Stimulated activated CD4-positive, alpha-beta T cell treated with anti-CD3 and anti-CD28 coated beads, Interleukin-4, amount 100 ng/mL, for 1 hour (primary cell): Measurements from ENCODE around the gene HSPA9.

Experiments used
- DNase-seq: peaks from one replicate; pipeline ENCODE4 v3.0.0-alpha.2; 2020

HSPA9 gene

DNA sequence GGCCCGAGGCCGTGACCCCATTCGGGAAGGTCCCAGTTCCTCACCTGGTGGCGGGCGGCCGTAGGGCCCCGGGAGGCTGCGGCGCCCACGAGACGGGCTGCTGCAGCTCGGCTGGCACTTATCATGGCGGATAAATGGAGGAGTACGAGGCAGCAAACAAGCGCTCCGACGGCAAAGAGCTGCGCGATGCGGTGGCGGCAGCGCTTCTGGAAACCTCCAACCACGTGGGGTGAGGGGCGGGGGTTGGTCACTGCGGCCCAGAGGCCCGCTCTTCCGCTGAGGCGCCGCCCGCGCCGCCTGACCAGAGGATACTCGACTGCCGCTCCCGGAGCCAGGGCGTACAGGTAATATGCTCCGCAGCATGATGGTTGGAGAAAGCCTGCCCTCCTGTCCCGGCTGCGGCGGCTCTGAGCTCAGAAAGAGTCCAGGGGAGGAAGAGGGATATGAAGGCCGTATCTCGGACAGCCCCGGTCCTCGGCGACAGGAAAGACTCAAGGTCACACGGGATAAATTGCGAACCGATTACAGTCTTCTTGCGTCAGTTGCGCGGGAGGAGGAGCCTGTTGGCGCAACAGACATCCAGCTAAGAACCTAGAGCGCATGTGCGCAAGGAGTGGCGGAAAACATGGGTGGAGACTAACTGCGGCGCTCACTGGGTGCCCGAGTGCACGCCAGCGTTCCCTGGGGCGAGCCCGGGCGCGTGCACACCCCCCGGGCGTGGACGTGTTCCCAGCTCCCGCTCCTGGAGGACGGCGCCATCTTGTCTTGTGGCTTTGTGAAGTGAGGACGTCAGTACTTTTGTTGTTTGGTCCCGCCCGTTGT lies at the start of gene HSPA9:
Gene HSPA9, minus strand, starts transcription at position 208 of the 822 bp plus-strand sequence. Its CDS starts 83 bp downstream, at position 125.
- DNase-seq: peak; percentile 94

DNA sequence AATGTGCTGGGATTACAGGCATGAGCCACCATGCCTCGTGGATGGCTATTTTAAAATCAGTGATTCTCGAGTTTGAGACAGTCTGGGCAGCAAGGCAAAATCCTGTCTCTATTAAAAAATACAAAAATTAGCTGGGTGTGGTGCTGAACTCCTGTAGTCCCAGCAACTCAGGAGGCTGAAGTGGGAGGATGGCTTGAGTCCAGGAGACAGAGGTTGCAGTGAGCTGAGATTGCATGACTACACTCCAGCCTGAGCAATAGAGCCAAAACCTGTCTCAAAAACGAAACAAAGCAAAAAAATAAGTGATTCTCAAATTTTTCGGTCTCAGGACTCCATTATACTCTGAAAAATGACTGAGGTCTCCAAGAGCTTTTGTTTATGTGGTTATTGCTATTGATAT lies 47.9 kb upstream of the HSPA9 start:
- DNase-seq: no peak

DNA sequence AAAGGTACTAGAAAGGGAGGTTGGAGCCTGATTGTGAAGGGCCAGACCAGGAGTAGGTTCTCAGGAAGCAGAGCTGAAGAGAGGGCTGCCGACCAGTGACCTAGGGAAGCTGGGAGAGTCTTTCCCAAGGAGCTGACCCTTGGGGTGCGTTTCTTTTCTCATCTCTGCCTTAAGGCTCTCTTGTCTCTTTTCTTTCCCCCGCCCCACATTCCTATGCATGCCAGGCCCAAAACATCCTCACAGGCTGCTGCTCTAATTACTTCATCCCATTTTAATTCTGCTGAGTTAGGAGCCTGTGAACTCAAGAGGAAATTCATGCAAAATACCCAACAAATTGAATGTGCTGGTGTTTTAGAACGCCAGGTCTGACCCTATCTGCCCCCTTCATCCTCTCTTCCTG lies 46.9 kb upstream of the HSPA9 start:
- no peak for DNase-seq

DNA sequence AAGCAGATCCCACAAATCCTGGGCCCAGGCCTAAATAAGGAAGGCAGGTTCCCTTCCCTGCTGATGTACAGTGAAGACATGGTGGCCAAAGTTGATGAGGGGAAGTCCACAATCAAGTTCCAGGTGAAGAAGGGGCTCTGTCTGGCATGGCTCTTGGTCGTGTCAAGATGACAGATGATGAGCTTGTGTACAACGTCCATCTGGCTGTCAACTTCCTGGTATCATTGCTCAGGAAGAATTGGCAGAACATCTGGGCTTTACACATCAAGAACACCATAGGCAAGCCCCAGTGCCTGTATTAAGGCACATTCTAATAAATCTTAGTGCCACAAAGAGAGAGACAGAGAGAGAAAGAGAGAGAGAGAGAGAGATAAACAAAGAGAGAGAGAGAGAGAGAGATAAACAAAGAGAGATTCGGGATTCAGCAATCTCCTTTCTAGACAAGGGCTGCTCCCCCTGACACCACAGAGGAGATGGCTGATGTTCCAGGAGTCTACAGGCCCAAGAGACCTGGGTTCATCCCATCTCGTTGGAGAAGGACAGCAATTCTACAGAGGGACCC lies 45.5 kb upstream of the HSPA9 start:
- DNase-seq: no peak

DNA sequence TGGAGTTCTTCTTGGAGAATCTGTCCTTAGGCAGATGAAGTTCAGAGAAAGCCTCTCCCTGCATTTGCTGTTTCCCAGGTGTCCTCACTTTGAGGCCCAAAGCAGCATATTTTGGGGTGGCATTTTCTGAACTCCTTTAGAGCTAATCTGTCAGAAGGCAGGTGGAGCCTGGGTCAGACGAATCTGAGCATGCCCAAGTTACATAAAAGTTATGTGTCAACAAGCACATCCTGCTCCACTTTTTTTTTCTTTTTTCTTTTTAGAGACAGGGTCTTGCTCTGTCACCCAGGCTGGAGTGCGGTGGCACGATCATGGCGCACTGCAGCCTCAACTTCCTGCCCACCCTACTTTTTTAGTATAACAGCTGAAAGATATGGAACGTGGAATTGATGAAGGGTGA lies 41.3 kb upstream of the HSPA9 start:
- DNase-seq: no peak

DNA sequence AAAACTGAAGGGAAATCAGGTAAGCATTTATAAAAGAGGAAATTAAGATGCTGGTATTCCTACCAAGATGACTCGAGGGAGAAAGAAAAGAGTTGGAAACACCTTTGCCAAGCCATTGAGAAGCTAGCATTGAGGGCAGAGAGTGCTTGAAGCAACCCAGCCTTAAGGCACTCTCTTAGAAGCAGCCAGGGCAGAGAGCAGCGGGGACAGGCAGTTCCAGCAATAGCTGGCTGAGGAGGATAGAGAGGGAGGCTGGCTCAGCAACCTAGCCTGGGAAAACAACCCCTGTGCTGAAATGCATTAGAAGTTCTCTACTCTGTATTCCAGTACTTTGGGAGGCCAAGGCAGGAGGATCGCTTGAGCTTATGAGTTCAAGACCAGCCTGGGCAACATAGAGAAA lies 40.3 kb upstream of the HSPA9 start:
- no peak for DNase-seq

DNA sequence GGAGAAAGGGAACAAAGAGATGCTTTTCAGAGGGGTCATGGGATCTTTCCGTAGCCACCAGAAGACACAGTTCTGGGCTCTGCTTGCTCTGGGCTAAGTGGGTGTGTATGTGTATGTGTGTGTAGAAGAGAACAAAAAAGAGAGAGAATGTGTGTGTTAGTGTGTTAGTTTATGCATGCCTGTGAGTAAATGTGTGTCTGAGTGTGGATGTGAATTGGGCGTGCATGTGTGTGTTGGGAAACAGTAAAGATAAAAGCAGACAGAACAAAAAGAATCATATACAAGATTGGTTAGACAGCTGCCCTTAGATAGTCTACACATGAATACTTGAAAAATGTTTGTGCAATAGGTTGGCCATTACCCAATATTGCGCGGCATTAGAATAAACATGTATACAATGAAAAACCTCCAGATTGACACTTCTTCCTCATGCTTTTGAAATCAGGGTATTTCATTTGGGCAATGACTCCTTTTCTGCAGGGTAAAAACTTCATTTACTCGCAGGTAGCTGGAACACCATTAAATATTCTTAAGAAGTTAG lies 36.5 kb upstream of the HSPA9 start:
- no peak for DNase-seq

- peak; percentile 3 for DNase-seq
Observed at GRCh38 chr5:138610918-138611677, 35.9 kb upstream of the HSPA9 start.

DNA sequence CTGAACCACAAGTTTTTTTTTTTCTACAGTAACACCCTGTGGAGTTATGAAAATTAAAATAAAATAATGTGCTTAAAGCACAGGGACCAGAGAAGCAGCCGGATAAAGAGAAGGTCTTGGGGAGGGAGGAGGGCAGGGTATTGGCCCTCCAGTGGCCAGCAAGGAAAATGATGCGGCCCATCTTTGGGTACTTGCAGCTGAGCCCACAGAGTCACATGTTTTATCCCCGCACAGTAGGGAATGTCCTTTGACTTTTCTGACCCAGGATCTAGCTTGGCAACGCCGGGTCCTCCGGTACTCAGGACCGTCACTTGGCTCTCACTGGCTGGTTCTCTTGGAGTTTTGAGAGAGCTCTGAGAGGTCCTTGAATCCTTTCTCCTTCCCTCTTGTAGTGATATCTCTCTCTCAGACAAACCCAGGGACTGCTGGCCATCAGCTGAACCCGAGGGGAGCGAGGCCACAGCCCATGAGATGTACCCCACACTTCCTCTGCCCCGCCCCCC lies 35.3 kb upstream of the HSPA9 start:
- DNase-seq: no peak

GRCh38 chr5:138606378-138607064 lies 31.3 kb upstream of the HSPA9 start:
- no peak for DNase-seq

GRCh38 chr5:138605254-138605972 lies 30.2 kb upstream of the HSPA9 start:
- DNase-seq: no peak

DNA sequence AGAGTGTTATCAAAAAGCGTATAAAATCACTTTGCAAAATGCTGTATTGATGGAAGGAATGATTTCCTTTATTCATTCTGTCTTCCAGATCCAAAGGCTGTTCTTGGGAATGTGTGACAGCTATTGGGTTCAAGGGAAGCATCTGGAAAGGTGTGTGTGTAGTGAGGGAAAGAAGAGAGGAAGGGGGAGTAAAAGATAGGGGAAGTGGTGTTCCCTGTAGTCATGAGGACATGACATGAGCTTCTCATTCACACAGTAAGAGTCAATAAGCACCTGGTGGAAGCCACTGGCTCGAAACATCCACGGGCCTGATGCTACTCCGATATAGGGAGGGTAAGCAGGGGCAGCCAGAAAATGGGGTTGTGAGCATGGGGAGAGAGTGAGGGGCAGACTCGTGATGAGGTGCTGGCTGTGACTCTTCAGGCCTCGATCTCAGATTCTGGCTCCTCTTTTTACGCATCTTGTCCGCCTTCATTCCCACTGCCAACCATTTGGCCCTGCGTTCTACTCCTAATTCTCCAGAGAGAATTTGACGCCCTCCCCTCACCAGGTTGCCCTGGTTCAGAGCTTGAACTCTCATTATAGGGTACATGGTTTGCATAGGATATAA lies 29.1 kb upstream of the HSPA9 start:
- no peak for DNase-seq

DNA sequence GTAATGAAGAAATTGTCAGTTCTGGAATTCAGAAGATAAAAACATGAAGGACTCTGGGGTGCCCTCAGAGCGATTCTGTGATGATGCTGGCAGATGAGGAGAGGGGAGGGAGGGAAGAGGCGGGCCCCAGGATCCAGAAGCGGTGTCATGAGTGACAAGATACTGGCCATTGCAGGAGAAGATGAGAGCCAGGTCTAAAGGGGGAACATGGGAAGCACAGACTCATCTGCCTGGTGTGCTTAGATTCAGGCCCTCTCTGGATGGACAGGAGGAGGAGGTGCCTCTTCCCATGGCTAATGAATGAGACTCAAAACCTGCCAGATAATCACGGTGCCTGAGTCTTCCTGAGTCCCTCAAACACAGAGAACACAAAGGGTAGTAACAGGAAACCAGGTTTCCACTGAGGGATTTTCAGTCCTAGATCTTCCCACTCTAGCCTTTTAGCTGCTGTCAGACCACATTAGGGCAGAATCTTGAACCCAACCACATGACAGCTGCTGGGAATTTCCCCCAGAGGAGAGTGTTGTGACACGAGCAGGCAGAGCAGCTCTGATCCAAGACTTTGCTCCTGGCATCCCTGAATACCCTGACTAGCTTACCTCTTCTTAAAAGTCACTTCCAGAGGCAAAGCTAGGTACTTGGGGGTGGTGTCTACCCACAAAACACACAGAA lies 28.2 kb upstream of the HSPA9 start:
- no peak for DNase-seq

DNA sequence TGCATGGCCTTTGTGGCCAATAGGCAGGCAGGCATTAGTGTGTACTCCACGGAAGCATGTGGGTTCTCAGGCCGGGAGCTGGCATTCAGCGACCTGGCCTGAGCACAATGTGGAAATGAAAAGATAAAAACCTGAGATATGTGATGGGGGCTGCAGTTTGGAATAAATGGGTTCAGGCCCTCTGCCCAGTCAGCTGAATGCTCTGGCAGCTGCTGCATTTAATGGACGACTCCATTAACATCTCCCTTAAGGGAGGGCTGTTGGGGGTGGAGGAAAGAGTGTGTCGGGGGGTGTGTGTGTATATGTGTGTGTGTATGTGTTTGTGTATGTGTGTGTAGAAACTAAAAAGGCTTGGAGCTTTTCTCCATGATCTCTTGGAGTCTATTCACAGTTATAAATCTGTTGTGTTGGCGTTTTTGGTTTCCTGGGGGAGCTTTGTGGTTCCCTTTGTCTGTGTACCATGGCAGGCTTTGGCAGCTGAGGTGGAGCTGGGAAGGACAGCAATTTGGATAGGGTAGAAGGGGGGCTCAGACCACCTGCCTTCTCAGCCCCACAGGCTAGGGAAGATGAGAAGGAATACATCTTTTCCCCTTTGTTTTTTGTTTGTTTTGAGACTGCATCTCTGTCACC lies 27.3 kb upstream of the HSPA9 start:
- no peak for DNase-seq

GRCh38 chr5:138601444-138601843 lies 26.2 kb upstream of the HSPA9 start:
- DNase-seq: no peak

GRCh38 chr5:138600446-138600845 lies 25.2 kb upstream of the HSPA9 start:
- DNase-seq: no peak

- no peak for DNase-seq
Observed at GRCh38 chr5:138597661-138598400, 22.6 kb upstream of the HSPA9 start.

- no peak for DNase-seq
Observed at GRCh38 chr5:138596105-138596881, 21.1 kb upstream of the HSPA9 start.

GRCh38 chr5:138595180-138595795 lies 20.1 kb upstream of the HSPA9 start:
- no peak for DNase-seq
